Spleen (tissue), 11 donors: Measurements from ENCODE around the gene C15orf39. TPM values are rescaled to one million over a fixed set of nuclear protein-coding genes. Genes with fewer than 3 reads are reported as not detected.

ENCODE experiments used
- DNase-seq: peaks from one replicate; pipeline ENCODE4 v3.0.0-alpha.2; 2020
- H3K27ac ChIP-seq, 8 donors: fragments of 200-600 bp; sonication (generic) in 7 of 8; 1 replicate in 4 of 8; 2 replicates in 4 of 8; pipeline versions ENCODE4 v1.5.0 to v1.8.0; 2016 to 2021; ENCODE audit warnings: inconsistent platforms in 4 of 8, mild to moderate bottlenecking in 4 of 8, moderate library complexity in 1 of 8
- H3K27me3 ChIP-seq, 7 donors: fragments of 200-600 bp; sonication (generic) in 6 of 7; replicated peaks in 1 of 7; 1 replicate in 4 of 7; 2 replicates in 3 of 7; pipeline versions ENCODE4 v1.5.0 to v1.8.0; 2016 to 2021; ENCODE audit warnings: inconsistent platforms in 3 of 7, mild to moderate bottlenecking in 1 of 7
- H3K36me3 ChIP-seq, 6 donors: fragments of 200-600 bp; sonication (generic) in 5 of 6; 1 replicate in 4 of 6; 2 replicates in 2 of 6; pipeline versions ENCODE4 v1.5.0 to v1.8.0; 2016 to 2021; ENCODE audit warnings: inconsistent platforms in 2 of 6
- H3K4me1 ChIP-seq, 6 donors: fragments of 200-600 bp; sonication (generic) in 5 of 6; 1 replicate in 3 of 6; 2 replicates in 3 of 6; pipeline versions ENCODE4 v1.5.0 to v1.8.0; 2016 to 2021; ENCODE audit warnings: inconsistent platforms in 3 of 6
- H3K4me3 ChIP-seq, 8 donors: fragments of 200-600 bp; sonication (generic) in 7 of 8; 1 replicate in 4 of 8; 2 replicates in 4 of 8; pipeline versions ENCODE4 v1.5.0 to v1.8.0; 2016 to 2021; ENCODE audit warnings: inconsistent platforms in 4 of 8, mild to moderate bottlenecking in 4 of 8, moderate library complexity in 2 of 8
- H3K9me3 ChIP-seq, 8 donors: fragments of 200-600 bp; sonication (generic) in 7 of 8; 1 replicate in 4 of 8; 2 replicates in 4 of 8; pipeline versions ENCODE4 v1.5.0 to v1.8.0; 2016 to 2021; ENCODE audit warnings: inconsistent platforms in 4 of 8
- POLR2A ChIP-seq, 3 donors: fragments of 450-650 bp; IDR thresholded peaks; one replicate each; pipeline ENCODE4 v1.5.1; 2017; ENCODE audit warnings: antibody characterized with exemption in 3 of 3, mild to moderate bottlenecking in 1 of 3
- POLR2AphosphoS5 ChIP-seq, 3 donors: sonication (generic); formaldehyde crosslinking; IDR thresholded peaks; one replicate each; pipeline ENCODE4 v1.5.1; 2017; ENCODE audit warnings: antibody characterized with exemption in 3 of 3
- WGBS, 5 donors: extraction: QIAGEN DNeasy Blood & Tissue Kit in 3 of 5; methylation state at CpG; one replicate each; pipeline versions ENCODE4 v1.1.5 to v1.1.7; 2013 to 2018; 5-methylcytosine and 5-hydroxymethylcytosine counted together
- intact Hi-C: fragments of 100-400 bp; cut with DNase I; formaldehyde crosslinking; loops from one replicate; pipeline ENCODE4 v1.15.0; 2023; ENCODE audit warnings: low total_unique reads
- polyA plus RNA-seq, 3 donors: library from polyadenylated mRNA; stranded (reverse); fragments of 200-250 nt; gene quantifications; one replicate each; pipeline ENCODE4 v1.2.1, GENCODE V29; 2013
- total RNA-seq, 7 donors: library from RNA; depleted of rRNA in 3 of 7; stranded (reverse); fragments of >200 nt in 3 of 7; fragmentation: NEBNext Ultra II Directional in 4 of 7; extraction: Animal tissue kit (Norgen Biotek cat#: 25700) in 4 of 7; gene quantifications; one replicate each; pipeline versions ENCODE4 v1.1.0 to v1.2.1, GENCODE V29; 2016 to 2021
- TF ChIP-seq, protein P1 (sequence below), 11 experiments: fragments of 200-600 bp in 7 of 11; fragments of 450-650 bp in 4 of 11; sonication (generic) in 4 of 11; IDR thresholded peaks in 8 of 11; conservative IDR thresholded peaks in 3 of 11; 1 replicate in 7 of 11; 2 replicates in 4 of 11; pipeline versions ENCODE4 v1.4.0 to v1.8.0; 2016 to 2021; ENCODE audit warnings: antibody characterized with exemption in 11 of 11, inconsistent platforms in 4 of 11, mild to moderate bottlenecking in 1 of 11
- donor health status: healthy with polysubstance abuse.
- donor health status: DM: no; HTN: no; CAD: no; lungs with moderate emphysema.
- donor health status: DM: no; HTN: no; CAD: no.
- donor health status: Bipolar disorder and iron deficiency.
- donor health status: healthy.
- donor health status: DM: no; HTN: no; CAD: no.
- donor health status: DM: yes; HTN: yes; CAD: no.

The C15orf39 gene
- total and polyA plus RNA-seq, 10 donors: 6.9 to 70.2 (median 58.4) TPM

DNA sequence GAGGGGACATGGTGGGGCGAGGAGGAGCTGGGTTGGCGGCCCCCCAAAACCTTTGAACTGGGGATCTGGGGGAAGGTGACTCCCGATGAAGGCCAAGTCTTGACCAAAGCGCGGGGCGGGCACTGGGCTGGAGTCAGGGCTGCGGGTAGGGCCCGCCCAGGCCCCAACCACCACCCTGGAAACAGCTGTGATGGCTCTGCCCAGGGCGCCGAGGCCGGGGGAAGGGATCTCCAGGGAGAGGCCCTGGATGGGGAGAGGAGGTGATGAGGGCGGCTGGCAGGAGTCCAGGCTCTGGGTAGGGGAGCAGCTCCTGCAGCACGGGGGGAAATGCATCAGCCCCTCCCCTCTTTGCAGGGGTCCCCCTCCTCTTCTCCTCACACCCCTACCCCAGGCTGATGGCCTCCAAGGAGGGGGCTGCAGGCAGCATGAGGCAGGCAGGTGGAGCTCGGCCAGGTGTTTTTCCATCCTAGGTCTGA is 5.9 kb upstream of the C15orf39 start:
- H3K4me1 ChIP-seq: peaks cover 6 to 38% (median 17%) of the 10 kb centered on the region in 6 donors
- H3K36me3 ChIP-seq: no peaks in the 10 kb centered on the region
- 40 to 74% (median 48%) methylated on average over 3 to 14 of the region's 14 CpGs for WGBS, 5 donors

DNA sequence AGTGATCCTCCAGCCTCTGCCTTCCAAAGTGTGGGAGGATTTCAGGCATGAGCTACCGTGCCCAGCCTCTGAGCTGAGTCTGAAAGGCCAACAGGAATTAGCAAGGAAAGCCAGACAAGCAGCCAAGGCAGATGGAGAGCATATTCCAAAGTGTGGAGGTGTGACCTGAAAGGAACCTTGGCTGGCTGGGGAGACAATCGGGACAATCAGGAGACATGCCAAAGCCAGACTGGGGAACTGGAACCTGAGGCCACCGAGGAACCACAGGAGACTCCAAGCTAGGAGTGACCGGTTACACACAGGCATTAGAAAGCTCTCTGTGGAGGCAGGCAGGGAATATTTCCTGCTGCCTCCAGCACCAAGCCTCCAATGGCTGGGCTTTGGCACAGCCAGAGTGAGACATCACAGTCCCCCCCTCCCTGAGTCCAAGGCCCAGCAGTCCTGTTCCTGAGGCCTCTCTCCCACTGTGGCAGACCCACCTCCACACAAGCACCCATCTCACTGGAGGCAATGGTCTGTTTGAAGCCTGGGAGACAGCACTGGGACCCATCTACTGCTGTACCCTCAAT is 4.5 kb upstream of the C15orf39 start:
- peaks cover 0 to 13% (median 0%) of the 10 kb centered on the region in 7 donors for H3K27me3 ChIP-seq
- no peak for DNase-seq
- no peaks in the 10 kb centered on the region for H3K9me3 ChIP-seq
- no peak overlapping the region for H3K4me3 ChIP-seq
- H3K36me3 ChIP-seq: no peaks in the 10 kb centered on the region
- peaks cover 8 to 46% (median 24%) of the 10 kb centered on the region in 6 donors for H3K4me1 ChIP-seq
- TF ChIP-seq POLR2A (IDR thresholded peaks at IDR 0.05) (no peak), POLR2AphosphoS5 (IDR thresholded peaks at IDR 0.05) (no peak)
- 85 to 94% (median 89%) methylated on average over 4 of the region's 4 CpGs for WGBS, 5 donors
- intact Hi-C loops: no loop called here
- H3K27ac ChIP-seq: no peak overlapping the region

More for the DNA sequence above, 5.9 kb upstream of the C15orf39 start:
- Histone ChIP-seq H3K27ac (no peak overlapping the region), H3K4me3 (no peak overlapping the region), H3K27me3 (peaks cover 0 to 13% (median 0%) of the 10 kb centered on the region in 7 donors), H3K9me3 (peaks cover 0 to 2% (median 0%) of the 10 kb centered on the region in 8 donors)
- no peak for TF ChIP-seq POLR2A (IDR thresholded peaks at IDR 0.05)
- TF ChIP-seq, protein P1, sequence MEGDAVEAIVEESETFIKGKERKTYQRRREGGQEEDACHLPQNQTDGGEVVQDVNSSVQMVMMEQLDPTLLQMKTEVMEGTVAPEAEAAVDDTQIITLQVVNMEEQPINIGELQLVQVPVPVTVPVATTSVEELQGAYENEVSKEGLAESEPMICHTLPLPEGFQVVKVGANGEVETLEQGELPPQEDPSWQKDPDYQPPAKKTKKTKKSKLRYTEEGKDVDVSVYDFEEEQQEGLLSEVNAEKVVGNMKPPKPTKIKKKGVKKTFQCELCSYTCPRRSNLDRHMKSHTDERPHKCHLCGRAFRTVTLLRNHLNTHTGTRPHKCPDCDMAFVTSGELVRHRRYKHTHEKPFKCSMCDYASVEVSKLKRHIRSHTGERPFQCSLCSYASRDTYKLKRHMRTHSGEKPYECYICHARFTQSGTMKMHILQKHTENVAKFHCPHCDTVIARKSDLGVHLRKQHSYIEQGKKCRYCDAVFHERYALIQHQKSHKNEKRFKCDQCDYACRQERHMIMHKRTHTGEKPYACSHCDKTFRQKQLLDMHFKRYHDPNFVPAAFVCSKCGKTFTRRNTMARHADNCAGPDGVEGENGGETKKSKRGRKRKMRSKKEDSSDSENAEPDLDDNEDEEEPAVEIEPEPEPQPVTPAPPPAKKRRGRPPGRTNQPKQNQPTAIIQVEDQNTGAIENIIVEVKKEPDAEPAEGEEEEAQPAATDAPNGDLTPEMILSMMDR (IDR thresholded peaks at IDR 0.05 in 8 of 11, conservative IDR thresholded peaks at IDR 0.05 in 3 of 11): no peak
- TF ChIP-seq POLR2AphosphoS5 (IDR thresholded peaks at IDR 0.05): no peak
- intact Hi-C loops: no loop called here
- peak; percentile 72 for DNase-seq

DNA sequence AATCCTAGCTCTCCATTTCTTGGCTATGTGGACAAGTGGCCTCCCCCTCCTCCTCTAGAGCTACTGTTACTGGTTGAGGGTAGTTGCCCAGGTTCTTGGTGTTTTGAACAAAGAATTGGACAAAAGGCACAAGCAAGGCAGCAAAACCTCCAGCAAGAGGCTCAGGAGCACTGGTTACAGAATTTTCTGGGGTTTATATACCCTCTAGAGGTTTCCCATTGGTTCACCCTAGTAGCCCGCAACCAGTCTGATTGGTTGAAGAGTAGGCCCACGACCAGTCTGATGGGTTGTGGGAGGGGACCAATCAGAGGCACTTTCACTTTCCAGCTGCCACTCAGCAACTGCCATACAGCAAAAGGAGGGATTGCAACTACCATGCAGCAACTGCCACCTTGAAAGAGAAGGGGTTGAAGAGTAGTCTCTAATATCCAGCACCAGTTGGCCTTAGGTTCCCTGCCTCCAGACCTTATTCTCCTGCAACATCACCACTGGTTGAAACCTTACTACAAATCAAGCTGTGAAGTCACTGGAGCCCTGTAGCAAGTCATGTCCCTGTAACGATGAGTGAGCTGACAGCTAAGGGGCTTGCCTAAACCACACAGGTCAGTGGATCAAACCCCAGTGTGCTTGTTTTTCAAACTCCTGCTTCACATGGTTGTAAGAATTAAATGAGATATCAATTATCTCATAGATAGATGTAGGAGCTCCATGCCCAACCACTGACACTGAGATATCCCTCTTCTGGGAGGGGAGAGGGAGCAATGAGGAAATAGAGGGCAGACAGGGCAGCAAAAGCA is 2.9 kb upstream of the C15orf39 start:
- WGBS, 5 donors: 58 to 73% (median 65%) methylated on average over 3 of the region's 3 CpGs
- H3K4me3 ChIP-seq: no peak overlapping the region
- no peak overlapping the region for H3K27ac ChIP-seq
- no peaks in the 10 kb centered on the region for H3K36me3 ChIP-seq
- DNase-seq: no peak
- H3K27me3 ChIP-seq: peaks cover 0 to 13% (median 0%) of the 10 kb centered on the region in 7 donors
- TF ChIP-seq, protein P1 (IDR thresholded peaks at IDR 0.05 in 8 of 11, conservative IDR thresholded peaks at IDR 0.05 in 3 of 11): no peak
- TF ChIP-seq POLR2AphosphoS5 (IDR thresholded peaks at IDR 0.05): no peak
- TF ChIP-seq POLR2A (IDR thresholded peaks at IDR 0.05): no peak
- H3K9me3 ChIP-seq: no peaks in the 10 kb centered on the region
- intact Hi-C loops: no loop called here
- peaks cover 14 to 61% (median 35%) of the 10 kb centered on the region in 6 donors for H3K4me1 ChIP-seq

DNA sequence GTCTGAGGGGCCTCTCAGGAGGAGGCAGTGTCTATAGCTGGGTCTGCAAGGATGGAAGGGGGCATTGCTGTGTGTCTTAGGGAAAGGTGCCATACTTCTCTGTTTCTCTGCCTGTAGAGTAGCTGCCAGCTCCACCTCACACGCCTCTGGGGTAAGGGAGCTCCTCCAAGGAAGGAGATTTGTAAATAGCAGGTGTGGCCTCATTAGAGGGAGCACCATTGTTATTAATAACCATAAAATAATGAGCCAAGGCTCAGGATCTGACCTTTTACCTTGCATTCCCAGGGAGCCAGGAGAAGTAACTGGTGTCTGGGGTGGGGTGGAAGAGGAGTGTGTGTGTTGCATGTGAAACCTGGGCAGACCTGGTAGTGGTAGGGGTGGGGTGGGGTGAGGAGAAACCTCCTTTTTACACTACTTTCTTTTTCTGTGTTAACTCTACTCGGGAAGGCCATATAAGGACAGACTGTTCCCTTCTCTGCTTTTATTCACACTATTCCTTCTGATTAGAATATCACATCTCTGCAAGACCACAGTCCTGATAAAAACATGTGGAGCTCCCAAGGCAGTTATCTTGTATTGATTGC is 2.2 kb upstream of the C15orf39 start:
- H3K4me3 ChIP-seq: no peak overlapping the region
- H3K27ac ChIP-seq: no peak overlapping the region
- 39 to 77% (median 66%) methylated on average over 2 of the region's 2 CpGs for WGBS, 5 donors
- TF ChIP-seq POLR2A (IDR thresholded peaks at IDR 0.05): no peak
- TF ChIP-seq, protein P1 (IDR thresholded peaks at IDR 0.05 in 8 of 11, conservative IDR thresholded peaks at IDR 0.05 in 3 of 11): no peak
- TF ChIP-seq POLR2AphosphoS5 (IDR thresholded peaks at IDR 0.05): no peak
- H3K36me3 ChIP-seq: no peaks in the 10 kb centered on the region
- intact Hi-C loops: no loop called here
- no peaks in the 10 kb centered on the region for H3K9me3 ChIP-seq
- no peak for DNase-seq
- peaks cover 20 to 68% (median 42%) of the 10 kb centered on the region in 6 donors for H3K4me1 ChIP-seq
- peaks cover 0 to 13% (median 0%) of the 10 kb centered on the region in 7 donors for H3K27me3 ChIP-seq
